ENCODE results near the gene PSKH1. TPM values are rescaled to one million over a fixed set of nuclear protein-coding genes. Genes with fewer than 3 reads are reported as not detected.
A peak's percentile ranks its signal among the peaks of the same experiment; 100 is the strongest.

Gene PSKH1
- total and polyA plus RNA-seq, 9 of the 15 experiments (the other 6 are each of a cell fraction or from before 2014, with no cell fraction given) = 0.96 to 20.9 (median 9.4) TPM

GRCh38 chr16:67892899-67893742, at the start of gene PSKH1 (continued):
- TF ChIP-seq ZNF592 (IDR thresholded peaks at IDR 0.05) (no peak), HDAC8 (tag; IDR thresholded peaks at IDR 0.05) (no peak), ZNF609 (CRISPR knock-in tag; IDR thresholded peaks at IDR 0.05; ENCODE audit: borderline replicate concordance) (no peak), MXD1 (CRISPR knock-in tag; IDR thresholded peaks at IDR 0.05; ENCODE audit: borderline replicate concordance, poor library complexity, severe bottlenecking) (no peak), ZNF212 (CRISPR knock-in tag; IDR thresholded peaks at IDR 0.05) (peak; percentile 49; the same call in 1 of the 2 replicates), E2F1 (CRISPR knock-in tag; IDR thresholded peaks at IDR 0.05) (0 out of 2 replicates have a peak, but pooled peaks have one; percentile 35), NFATC3 (IDR thresholded peaks at IDR 0.05) (no peak), ZNF717 (CRISPR knock-in tag; IDR thresholded peaks at IDR 0.05) (no peak), SRSF7 (optimal IDR thresholded peaks at IDR 0.05; ENCODE audit: low read depth, low read length) (no peak), MAFK (IDR thresholded peaks at IDR 0.05; ENCODE audit: low read length) (no peak)
